Left cardiac atrium (tissue), 4 donors: ENCODE measurements around the gene SLC25A13. TPM values are rescaled to one million over a fixed set of nuclear protein-coding genes. Genes with fewer than 3 reads are reported as not detected.
A peak's percentile ranks its signal among the peaks of the same experiment; 100 is the strongest.

ENCODE experiments used
- ATAC-seq, 2 donors: fragments of 200-7000 bp; cut with Tn5 transposase; one replicate each; pipeline ENCODE4 v1.9.1; 2020; ENCODE audit warnings: mild to moderate bottlenecking in 2 of 2, moderate library complexity in 2 of 2
- DNase-seq: peaks from one replicate; pipeline ENCODE4 v3.0.0-alpha.2; 2020
- intact Hi-C, 2 donors: fragments of 100-400 bp; cut with DNase I; formaldehyde crosslinking; loops; one replicate each; pipeline versions ENCODE4 v1.14.1 to v1.15.1; 2022 to 2023
- total RNA-seq, 2 donors: library from RNA; stranded (reverse); fragmentation: NEBNext Ultra II Directional; extraction: Animal tissue kit (Norgen Biotek cat#: 25700); gene quantifications; one replicate each; pipeline ENCODE4 v1.2.1, GENCODE V29; 2021
- donor health status: DM: no; HTN: yes; CAD: no.
- donor health status: DM: no; HTN: yes; CAD: no; lungs with severe emphysema.
- donor health status: DM: yes; HTN: yes; CAD: no.
- donor health status: Dilated cardiomyopathy.

Gene SLC25A13
- total RNA-seq, 2 donors from 2014 or later: 14.6 to 20.4 TPM

DNA sequence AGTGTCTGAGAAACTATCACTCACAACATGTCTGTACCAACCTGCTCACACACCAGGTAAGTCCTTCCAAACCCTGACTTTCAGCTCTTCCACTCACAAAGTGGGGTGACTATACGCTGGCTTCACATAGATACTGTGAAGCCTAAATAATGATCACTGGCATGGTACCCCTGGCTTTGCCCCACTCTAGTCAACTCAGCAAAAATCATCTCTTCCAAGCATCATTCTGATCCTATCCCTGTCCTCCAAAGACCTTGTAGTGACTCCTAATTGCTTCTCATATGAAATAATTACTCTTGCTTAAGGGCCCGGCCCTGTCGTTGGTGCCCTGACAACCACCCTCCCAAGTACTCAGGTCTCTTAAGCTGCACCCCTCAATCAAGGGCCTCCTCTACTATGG lies 97.8 kb downstream of the SLC25A13 start:
- DNase-seq (no peak), ATAC-seq (no peak)
- intact Hi-C loops: no loop called here

DNA sequence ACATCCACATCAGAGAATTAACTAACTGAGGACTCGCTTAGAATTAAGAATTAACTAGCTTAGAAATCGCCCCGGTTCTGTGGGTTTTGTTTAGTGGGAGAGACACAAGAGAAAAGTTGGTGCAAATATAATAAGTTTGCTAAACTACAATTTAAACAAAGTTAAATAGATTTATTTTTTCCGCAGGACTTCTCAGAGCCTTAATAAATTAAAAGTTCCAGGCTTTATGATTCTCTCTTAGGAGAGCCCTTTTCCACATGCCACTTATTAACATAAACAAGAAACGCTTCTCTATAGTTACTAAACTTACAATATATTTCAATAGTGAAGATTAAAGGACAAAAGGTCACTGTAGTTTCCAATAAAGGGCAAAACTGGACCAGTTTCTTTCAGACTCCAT lies 100.0 kb downstream of the SLC25A13 start:
- no peak for ATAC-seq
- no peak for DNase-seq
- intact Hi-C loops: no loop called here

DNA sequence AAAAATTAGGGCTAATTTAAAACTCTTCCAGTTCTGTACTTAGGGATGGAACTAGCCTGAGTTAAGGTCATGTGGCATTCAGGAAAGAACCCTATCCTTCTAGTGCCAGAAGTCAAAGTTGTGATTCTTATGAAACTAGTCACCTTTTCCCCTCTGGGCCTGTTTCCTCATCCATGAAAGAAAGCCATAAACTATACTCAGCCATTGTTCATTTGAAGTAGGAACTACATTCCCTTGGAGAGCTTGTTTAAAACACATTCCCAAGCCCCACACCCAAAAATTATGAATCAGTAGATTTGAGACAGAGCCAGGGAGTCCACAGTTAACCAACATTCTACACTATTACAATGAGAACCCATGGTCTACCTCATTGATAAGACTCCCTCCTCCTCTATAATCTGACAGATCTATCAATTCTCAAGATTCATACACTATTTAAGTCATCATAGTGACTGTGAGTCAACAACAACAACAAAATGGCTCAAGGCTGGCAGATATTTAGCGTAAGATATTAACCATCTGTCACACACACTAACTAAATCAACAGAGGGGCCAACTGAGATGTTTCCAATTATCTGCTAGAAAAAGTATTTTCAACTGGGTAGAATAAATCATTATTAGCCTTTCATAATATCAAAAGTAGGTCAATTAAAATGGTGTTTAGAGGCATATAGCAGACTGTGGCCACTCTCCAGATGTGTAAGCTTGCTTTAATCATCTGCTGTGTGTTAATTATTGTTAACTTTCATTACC lies 102.3 kb downstream of the SLC25A13 start:
- peak in 1 of 2 donors; percentile 73 for ATAC-seq
- intact Hi-C loops: no loop called here
- no peak for DNase-seq

DNA sequence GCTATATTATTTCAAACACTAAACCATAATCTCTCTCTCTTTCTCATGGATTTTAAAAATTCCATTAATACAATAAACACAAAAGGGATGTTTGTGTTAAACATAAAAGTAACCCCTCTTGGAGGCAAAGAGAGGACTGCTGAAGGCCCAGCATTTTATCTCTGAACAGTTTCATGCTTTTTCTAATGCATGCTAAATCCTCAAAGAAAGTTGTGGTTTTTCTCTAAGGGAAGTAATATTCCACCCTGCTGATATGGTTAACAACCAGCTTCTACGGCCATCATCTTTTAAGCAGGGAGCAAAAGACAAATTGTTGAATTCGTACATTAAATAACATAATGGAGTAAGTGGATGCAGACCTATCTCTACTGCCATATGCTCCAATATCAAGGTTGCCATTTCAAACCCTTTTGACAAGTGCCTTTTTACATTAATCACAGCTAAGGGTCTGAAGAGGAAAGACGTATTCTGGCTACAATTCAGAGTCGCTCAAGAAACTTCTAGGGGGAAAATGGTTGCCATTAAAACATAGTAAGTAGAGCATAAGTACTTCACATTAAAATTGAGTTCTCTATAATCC lies 103.1 kb downstream of the SLC25A13 start:
- no peak for ATAC-seq
- DNase-seq: no peak
- intact Hi-C loops: no loop called here

DNA sequence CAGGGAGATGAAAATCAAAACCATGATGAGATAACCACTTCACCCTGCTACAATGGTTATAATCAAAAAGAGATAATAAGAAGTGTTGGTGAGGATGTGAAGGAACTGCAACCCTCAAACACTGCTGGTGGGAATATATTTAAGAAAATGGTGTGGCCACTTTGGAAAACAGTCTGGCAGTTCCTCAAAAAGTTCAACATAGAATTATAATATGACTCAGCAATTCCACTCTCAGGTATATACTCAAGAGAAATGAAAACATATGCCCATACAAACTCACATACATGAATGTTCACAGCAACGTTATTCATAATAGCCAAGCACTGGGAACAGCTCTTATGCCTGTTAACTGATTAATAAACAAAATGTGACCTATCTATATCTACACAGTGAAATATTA lies 104.8 kb downstream of the SLC25A13 start:
- ATAC-seq (no peak), DNase-seq (no peak)
- intact Hi-C loops: no loop called here

DNA sequence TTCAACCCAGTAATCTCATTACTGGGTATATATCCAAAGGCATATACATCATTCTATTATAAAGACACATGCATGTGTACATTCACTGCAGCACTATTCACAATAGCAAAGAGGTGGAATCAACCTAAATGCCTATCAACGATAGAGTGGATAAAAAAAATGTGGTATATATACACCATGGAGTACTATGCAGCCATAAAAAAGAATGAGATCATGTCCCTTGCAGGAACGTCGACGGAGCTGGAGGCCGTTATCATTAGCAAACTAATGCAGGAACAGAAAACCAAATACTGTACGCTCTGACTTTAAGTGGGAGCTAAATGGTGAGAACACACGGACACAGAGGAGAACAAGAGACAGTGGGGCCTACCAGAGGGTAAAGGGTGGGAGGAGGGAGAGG lies 105.5 kb downstream of the SLC25A13 start:
- intact Hi-C loops: no loop called here
- DNase-seq (no peak), ATAC-seq (no peak)

DNA sequence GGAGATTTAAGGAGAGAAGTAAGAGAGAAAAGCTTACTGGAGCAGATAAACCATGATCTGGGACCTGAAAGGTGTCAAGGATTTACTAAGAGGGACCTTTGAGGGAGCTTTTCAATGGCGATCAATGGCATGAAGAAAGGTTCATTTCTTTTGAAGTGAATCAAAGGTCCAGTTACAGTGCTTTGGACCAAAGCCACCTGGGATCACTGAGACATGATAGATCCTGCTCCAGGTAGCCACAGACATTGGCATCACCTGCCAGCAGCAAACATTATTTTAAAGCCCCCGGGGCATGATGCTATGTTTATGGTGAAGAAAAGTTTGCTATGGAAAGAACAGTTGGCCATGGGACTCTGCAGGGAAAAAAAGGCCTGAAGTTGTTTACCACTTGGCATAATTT lies 109.4 kb downstream of the SLC25A13 start:
- intact Hi-C loops: no loop called here
- DNase-seq (no peak), ATAC-seq (no peak)

DNA sequence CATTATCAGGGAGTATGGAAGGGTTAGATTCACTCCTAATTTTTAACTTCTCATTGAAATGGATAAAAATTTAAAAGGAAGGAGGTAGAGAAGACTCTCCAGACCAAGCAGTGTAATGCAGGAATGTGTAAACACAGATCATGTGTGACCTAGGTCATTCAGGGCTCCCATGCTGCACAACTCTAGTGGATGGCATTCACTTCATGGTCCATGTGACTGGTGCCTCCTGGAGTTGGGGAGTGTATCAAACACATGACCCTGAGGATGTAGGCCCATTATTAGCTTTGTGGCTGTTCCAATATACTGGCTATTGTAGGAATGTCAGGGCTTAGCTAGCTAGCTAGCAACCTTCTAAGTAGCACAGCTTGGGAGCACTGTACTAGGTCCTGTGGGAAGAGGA lies 109.9 kb downstream of the SLC25A13 start:
- intact Hi-C loops: no loop called here
- ATAC-seq (no peak), DNase-seq (no peak)

DNA sequence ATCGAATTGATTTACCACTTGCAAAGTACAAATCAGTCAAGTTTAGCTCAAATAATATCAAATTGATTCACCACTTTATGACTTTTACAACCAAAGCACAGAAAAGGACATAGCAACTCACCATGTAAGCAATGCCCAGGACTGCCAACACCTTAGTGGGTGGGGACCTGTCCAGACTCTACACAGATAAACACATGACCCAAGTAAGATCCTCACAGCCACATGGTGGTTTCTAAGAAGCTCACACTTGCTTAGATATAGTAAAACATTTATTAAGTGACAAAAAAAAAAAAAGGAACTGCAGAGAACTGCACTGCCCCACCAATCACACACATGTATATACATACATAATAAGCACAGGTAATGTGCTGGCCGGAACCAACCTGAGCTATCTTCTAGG lies 116.2 kb downstream of the SLC25A13 start:
- intact Hi-C loops: no loop called here
- DNase-seq (no peak), ATAC-seq (no peak)

DNA sequence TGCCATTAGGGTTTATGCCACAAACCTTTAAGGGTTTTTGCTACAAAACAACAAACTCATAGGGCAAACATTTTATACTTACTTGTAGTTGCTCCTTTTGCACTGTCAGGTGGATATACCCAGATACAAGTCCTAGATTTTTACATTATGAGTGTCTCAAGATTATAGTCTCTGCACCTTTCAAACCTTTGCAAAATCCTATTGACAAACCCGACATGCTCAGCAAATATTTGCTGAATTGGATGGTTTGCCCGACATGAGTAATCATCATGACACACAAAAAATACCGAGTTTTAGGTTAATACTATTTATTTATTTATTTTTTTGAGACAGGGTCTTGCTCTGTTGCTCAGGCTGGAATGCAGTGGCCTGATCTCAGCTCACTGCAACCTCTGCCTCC lies 117.3 kb downstream of the SLC25A13 start:
- no peak for ATAC-seq
- DNase-seq: no peak
- intact Hi-C loops: no loop called here

DNA sequence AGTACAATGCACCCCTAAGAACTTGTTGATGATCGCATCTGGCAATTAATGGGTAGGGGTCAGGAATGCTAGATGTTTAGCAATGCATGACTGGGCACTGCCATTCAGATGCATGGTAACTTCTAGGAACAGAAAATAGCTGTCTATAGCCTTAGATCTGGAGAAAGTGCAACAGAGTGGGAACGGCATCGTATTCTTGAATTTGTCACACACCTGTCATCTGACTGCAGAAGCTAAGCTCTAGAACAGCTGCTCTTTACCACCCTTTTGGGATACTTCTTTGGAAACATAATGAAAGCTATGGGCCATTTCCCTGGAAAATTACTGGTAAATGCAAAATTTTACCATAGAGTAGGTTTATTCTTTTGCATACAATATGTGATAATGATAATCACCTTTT lies 118.1 kb downstream of the SLC25A13 start:
- intact Hi-C loops: no loop called here
- DNase-seq (no peak), ATAC-seq (no peak)

DNA sequence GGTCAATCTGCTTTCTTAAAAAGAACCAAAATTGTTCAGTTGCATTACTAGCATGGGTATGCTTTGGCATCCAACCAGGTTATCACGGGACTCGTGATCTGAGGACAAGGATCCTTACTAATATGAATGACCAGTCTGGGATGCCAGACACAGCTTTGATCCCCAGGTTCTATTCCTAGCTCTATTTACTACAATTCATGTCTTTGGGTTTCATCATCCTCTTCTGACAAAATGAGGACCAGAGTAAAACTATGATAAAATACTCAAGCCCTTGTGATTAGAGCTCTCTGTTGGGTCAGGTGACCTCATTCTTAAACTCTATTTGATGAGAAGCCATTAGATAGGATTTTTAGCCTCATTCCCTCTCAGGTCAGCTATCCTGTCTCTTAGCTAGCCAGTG lies 119.8 kb downstream of the SLC25A13 start:
- ATAC-seq: no peak
- no peak for DNase-seq
- intact Hi-C loops: no loop called here

DNA sequence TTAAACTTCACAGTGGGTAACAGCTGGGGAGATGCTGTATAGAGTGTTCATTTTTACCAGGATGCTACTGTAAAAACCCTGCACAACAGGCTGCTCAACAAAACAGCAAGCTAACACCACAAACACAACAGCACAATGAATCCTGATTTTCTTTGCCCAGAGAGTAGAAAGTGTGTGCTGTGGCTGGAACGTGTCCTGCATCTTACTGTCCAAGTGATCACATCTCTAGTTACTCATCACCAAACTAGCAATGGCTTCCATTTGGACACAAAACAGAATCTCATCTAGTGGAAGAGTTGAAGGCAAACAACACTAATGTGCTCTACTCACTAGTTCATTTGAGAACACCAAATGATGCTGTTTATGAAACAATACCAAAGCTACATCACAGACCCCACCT lies 121.2 kb downstream of the SLC25A13 start:
- ATAC-seq (no peak), DNase-seq (no peak)
- intact Hi-C loops: no loop called here

DNA sequence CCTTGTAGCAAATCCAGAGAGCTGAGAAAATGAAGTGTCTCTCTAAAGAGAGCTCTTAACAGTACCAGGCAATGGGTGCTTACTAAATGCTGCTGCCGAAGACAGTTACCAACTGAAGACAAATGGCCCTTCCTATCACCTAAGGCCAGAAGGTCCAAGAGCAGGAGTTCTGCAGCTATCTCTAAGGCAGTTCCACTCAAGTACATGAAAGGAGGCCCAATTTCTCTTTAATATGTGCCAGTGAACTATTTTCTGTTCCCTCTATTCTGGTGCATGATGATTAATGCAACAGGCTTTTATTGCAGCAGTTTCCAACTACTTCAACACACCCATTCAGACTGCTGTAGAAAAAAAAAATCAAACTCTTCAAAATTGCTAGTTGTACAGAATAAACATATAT lies 122.5 kb downstream of the SLC25A13 start:
- intact Hi-C loops: no loop called here
- no peak for DNase-seq
- peak in 1 of 2 donors; percentile 49 for ATAC-seq

DNA sequence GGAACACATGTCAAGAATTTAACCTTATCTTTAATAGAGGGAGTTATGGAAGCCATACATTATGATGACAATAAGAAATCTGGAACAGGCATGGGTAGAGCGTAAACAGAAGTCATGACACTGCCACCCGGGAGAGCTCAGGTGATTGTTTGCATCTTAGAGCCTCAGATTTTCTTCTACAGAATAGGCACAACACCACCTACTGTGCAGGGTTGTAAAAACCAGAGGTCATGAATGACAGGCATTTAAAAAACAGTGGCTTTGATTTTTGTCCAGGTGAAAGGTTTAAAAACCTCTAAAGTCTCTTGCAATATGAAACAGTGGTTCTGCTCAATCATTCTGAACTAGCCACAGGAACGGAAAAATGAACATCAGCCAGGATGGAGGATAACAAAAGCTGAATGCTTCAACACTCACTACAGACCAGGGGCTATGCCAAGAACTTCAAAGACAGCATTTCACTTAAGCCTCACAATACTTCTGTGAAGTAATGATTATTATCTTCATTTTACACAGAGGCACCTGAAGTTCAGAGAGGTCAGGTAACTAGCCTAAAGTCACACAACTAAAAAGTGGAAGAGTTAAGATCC lies 123.8 kb downstream of the SLC25A13 start:
- intact Hi-C loops: no loop called here
- DNase-seq (no peak), ATAC-seq (no peak)

DNA sequence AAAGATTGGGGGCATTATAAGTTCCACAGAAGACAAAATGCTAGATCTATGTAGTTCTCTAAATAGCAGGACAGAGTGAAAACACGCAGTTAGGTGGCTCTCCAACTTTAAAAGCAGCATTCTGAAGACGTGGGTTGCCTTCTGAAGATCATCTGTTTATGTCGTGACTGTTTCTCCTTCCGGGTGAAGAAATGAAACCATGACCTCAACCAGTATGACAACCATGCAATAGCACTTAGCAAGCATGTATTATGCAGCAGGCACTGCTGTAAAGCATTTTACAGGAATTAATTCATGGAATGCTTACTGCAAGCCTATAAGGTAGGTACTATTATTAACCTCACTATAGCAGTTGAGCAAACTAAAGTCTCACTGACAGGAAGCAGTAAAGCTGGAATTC lies 125.2 kb downstream of the SLC25A13 start:
- intact Hi-C loops: no loop called here
- ATAC-seq (no peak), DNase-seq (no peak)

DNA sequence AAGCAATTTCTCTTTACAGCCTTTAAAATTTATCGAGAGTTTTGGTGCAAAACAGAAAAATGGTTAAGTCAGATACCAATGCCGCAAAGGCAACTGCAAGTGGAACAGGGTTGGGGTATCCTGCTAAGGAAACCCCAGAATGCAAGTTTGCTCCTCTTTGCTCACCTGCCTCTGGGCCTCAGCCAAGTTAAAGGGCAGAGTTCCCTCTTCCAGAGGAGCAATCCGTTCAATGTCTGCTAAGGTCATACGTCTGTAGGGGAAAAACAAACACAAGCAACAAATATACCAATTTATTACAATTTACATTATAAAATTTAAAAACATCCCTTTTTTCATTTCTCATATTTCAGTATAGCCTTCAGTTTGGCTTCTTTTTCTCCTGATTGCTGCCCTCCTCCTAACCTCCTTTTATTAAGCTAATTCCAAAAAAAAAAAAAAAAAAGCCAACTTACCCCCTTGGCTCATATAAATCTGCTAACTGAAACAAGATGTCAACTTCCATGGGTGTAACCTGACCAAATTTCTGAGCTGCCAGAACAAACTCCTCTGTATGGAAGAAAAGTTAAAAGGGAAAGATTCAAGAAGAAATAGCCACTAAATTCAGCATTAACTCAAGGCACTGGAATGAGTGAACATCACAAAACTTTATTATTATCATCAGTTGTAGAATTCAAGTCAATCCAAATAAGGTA lies 132.6 kb downstream of the SLC25A13 start:
- ATAC-seq (no peak), DNase-seq (no peak)
- intact Hi-C loops: no loop called here

DNA sequence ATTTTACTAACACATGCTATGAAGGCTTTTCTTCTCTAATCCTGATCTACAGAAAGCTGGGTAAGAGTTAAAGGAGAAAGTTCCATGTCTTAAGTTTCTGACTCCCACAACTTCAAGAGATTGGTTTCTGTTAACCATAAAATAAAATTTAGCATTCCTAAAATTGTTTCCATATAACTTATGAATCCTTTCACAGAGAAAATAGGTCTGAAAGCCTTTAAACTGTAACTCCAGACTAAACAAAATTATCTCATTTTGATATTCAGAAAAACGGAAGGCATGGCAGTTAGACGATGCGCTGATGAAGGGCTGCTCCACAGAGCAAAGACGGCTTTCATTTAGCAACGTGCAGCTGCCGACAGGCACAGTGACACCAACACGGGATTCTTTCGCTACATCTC lies 133.3 kb downstream of the SLC25A13 start:
- intact Hi-C loops: no loop called here
- no peak for DNase-seq
- ATAC-seq: peak in 1 of 2 donors; percentile 54

DNA sequence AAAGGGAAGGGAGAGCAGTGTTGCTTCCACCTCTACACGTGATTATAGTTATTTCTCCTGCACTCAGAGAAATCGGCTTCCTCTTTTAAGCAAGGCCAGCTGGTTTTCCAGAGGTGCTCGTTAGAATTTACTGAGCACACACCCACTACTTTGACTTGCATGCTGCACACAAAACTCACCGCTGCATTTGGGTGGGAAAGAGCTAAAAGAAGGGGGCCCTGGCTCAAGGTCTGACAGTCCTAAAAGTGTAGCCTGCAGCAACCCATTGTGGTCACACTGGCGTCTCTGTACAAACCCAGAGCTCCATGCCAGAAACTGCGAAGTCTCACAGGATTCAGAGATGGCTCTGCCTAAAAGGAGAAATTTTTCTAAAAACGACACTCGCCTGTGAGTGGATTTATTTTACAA lies 133.7 kb downstream of the SLC25A13 start:
- intact Hi-C loops: no loop called here
- peak in 1 of 2 donors; percentile 67 for ATAC-seq

DNA sequence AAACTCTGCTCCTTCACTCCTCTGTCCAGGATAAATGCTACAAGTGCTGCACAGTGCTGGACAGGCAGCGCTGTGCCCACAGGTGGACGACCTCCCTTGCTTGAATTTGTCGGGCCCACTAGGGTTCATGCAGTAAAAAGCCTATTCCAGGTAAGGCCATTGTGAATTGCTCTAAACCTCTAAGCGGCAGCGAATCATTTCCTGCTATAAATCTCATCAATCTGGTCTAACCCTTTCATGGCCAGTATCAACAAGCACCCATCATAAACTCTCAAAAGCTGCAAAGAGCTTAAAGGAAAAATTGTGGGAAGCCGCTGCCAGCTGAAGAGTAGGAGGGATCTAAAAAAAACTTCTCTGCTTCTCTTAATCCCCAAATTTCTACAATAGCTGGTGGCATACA lies 134.2 kb downstream of the SLC25A13 start:
- intact Hi-C loops: no loop called here
- DNase-seq (no peak), ATAC-seq (no peak)

More for the DNA sequence above, 133.7 kb downstream of the SLC25A13 start:
- DNase-seq: no peak
